Muscle of back (tissue), 13 donors: ENCODE results near the gene KMT2A. TPM values are rescaled to one million over a fixed set of nuclear protein-coding genes. Genes with fewer than 3 reads are reported as not detected.
"Not testable (repeated sequence)": the region's sequence is repeated elsewhere in the genome, so short reads cannot be mapped to it uniquely, and the experiment has no call there.

Experiments used
- DNase-seq, 3 donors: peaks; one replicate each; pipeline versions ENCODE4 v3.0.0 to v3.0.0-alpha.2; 2013
- long read RNA-seq, 9 donors: transcript quantifications; one replicate each; lab custom pipeline, GENCODE V29; 2026
- polyA plus RNA-seq, 10 donors: library from polyadenylated mRNA; unstranded; fragments of 120-200 nt; gene quantifications; one replicate each; pipeline ENCODE4 v1.2.1, GENCODE V29; 2013; ENCODE audit not compliant: insufficient read length in 10 of 10

The KMT2A gene
- 10 to 100 TPM; 22.6 to 34.0 (median 28.4) TPM for polyA plus RNA-seq
- long read RNA-seq, donor 1, partial matches to known transcripts = 0 of 3 reads
- long read RNA-seq, donor 1, other reads (novel, unspliced or antisense) = 0 of 3 reads
- long read RNA-seq, donor 2, partial matches to known transcripts = 0 of 1 reads
- long read RNA-seq, donor 2, other reads (novel, unspliced or antisense) = 0 of 1 reads
- long read RNA-seq, donor 3 = 0 reads
- long read RNA-seq, donor 4, partial matches to known transcripts = 0 of 1 reads
- long read RNA-seq, donor 4, other reads (novel, unspliced or antisense) = 0 of 1 reads
- long read RNA-seq, donor 5, partial matches to known transcripts = 5 of 8 reads
- long read RNA-seq, donor 5, other reads (novel, unspliced or antisense) = 0 of 8 reads
- long read RNA-seq, donor 6, partial matches to known transcripts = 0 of 6 reads
- long read RNA-seq, donor 6, other reads (novel, unspliced or antisense) = 0 of 6 reads
- long read RNA-seq, donor 7, partial matches to known transcripts = 0 of 3 reads
- long read RNA-seq, donor 7, other reads (novel, unspliced or antisense) = 0 of 3 reads
- long read RNA-seq, donor 8, partial matches to known transcripts = 0 of 1 reads
- long read RNA-seq, donor 8, other reads (novel, unspliced or antisense) = 0 of 1 reads
- long read RNA-seq, donor 9 = 0 reads

DNA sequence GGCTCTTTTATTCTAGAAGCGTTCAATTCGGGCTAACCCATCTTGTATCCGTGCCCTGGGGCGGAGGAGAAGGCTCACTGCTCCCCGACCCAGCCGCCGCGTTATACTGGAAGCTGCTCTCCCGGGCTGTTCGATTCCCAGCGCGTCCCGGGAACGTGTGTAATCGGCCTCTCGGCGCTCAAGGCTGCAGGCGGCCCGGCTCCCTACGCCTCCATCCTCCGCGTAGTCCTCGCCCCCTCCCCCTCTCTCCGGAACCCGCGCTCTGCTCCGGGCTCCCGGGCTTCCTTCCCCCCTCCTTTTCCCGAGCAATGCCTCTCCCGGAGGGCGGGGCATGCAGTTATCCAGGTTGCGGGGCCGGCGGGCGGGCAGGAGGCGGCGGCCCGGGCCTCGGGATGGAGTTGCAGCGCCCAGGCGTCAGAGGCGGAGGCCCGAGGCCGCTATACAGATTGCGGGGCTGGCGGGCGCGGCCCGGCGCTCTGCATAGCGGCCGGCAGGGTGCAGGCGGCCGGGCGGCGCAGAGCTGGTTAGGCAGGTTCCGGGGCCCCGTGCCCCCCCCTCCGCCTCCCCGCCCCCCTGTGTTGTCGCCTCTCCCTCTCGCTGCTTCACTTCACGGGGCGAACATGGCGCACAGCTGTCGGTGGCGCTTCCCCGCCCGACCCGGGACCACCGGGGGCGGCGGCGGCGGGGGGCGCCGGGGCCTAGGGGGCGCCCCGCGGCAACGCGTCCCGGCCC, at the start of gene KMT2A:
Gene KMT2A, plus strand, starts transcription at position 600 of the 732 bp plus-strand sequence. Its CDS starts 21 bp downstream, at position 621.
- DNase-seq = peak; percentile 97 to 99 (median 99)

DNA sequence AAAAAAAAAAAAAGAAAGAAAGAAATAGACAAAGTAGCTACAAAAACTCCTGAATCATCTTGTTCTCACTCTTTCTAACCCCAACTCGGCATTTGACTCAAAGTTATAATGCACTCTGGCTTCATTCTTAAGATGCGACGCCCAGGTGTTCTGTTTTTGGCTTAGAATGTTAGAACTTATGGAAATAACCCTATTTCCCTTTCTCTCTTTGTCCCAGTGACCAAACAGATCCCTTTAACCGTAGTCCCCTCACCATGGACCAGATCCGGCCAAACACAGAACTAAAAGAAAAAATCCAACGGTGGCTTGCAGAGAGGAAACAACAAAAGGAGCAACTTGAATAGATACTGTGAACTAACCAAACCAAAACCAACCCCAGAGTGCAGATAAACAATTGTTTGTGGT, 40.2 kb upstream of the KMT2A start:
- DNase-seq = no peak

DNA sequence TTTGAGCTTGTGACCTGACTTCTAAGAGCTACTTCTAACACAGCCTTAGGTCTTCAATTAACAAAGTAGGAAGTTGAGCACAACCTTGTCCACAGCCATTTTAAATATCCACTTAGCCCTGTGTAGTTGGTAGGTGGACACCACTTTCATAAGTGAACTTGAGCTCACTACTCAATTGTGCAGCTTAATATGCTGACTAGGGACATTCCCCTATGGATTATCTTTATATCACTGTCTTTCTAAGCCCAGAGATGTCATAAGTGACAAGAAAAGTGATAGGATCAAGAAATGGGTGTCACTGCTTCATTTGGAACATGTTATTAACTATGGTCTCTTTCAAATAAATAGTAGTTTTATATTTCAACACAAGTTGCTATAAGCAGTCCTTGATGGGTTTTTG, 38.8 kb upstream of the KMT2A start:
- no peak for DNase-seq

DNA sequence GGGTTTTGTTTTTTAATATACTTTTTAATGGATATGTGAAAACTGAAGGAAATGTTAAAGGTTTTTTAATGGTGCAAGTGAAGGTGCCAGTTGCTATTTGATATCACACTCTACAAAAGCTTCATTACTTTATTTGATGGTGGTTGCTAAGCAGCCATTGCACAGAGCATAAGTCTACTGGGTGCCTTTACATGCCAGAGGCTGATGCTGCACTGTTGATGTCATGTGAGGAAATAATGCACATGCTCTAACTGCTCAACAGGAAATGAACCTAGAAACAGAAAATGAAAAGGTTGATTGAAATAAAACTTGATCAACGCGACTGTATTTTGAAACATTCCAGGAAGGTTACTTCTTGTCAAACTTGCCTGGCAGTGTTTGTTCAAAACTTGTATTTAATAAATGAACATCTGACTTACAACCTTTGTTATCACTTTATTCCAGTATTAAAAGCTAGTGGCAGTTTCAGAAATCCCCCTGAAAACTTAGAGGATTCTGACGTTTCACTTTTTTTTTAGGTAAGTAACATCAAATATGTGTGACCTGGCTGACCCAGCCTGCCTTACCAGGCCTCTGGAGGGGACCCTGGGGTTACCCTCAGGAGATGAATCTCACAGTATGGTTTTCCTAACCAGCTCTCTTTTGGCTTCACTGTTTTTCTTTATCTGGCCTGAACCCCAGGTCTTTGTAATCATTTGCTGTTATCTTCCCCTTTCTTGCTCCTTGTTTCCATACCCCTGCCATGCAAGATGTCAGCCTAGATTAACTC, 37.3 kb upstream of the KMT2A start:
- no peak for DNase-seq

DNA sequence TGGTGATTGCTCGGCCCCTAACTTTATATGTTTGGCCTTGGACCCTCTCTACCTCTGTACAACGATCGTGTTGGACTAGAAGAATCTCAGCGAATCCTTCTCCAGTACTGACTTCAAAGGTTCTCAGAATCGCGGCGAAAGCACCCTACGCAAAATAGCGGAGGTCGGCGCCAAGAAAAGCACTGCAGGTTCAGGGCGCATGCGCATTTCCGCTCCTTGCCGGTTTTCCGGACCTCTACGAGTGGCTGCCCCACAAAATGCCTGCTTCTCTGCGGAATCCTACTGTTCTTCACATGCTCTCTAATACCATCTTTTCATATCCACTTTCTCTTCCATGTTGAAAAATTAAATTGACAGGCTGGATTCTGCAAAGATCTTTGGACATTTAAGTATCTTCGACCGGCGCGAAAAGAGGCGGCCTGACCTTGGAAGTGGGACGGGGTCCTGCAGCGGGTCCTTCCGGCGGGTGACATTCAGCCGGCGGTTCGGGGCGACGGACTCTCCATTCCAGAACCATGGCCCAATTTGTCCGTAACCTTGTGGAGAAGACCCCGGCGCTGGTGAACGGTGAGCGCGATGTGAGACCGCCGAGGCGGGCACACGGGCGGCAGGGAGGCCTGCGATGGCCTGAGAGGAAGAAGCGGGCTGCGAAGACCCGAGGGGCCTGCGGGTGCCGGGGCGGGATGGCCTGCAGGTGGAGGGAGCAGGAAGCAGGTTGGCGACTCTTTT, 35.0 kb upstream of the KMT2A start, which contains the start of gene ATP5MG:
Gene ATP5MG, plus strand, starts transcription at position 456 of the 729 bp plus-strand sequence. Its CDS starts 60 bp downstream, at position 516.
- peak; percentile 88 to 97 (median 92) for DNase-seq

DNA sequence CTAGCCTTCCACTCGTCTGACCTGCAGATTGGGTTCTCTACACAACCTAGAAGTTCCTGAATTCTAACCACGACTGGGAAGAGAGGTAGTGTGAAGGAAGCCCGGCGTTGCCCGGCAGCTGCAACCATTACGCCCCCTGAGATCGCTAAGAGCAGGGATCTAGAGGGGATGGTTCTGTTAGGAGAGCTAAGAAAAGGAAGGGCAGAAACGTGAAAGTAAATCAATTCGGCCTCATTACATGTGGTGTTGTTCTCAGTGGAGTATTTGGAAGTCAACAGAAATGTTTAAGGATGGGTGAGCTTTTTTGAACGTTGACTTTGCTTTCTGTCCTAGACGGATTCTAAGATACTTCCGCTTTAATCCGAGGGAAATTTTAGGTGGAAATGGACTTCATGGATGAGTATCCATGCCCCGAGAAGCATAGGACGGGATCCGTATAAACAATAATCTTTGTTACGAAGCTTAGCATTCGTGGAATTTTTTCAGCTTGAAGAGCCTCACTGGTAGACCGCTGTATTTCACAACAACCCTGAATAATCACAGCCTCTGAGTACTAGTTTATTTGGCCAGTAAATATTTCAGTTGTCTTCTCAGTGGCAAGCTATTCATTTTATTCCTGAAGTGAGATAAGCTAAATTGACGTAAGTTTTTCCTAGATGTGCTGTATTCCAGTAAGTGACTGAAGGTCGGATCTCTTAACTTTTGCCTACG, 34.3 kb upstream of the KMT2A start:
- peak in 1 of 3 donors; percentile 18 for DNase-seq

DNA sequence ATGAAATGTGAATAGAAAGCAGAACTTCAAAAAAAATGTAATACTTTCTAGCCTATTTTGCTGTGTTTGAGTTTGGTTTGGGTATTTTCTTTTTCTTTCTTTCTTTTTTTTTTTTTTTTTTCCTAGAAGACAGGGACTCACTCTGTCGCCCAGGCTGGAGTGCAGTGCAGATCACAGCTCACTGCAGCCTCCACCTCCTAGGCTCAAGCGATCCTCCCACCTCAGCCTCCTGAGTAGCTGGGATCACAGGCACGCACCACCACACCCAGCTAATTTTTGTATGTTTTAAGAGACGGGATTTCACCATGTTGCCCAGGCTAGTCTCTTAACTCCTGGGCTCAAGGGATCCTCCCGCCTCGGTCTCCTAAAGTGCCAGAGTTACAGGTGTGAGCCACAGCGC, 33.7 kb upstream of the KMT2A start:
- not testable (repeated sequence) for DNase-seq

DNA sequence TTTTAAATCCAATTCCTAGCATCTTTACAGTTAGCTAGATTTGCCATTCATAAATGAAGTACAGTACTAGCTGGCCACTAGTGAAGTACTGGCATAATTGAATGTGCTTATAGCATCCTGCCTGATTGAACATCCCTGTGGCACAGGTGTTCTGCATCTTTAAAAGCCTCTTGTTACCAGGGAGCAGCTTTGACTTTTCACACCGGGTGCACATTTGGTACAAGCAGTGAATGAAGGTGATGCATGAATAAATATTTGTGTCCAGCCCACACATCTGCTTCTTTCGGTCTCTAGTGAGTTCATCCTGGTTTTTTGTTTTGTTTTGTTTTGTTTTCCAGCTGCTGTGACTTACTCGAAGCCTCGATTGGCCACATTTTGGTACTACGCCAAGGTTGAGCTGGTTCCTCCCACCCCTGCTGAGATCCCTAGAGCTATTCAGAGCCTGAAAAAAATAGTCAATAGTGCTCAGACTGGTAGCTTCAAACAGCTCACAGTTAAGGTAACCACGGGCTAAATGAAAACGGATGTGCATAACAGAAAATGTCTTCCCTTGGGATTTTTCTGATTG, 29.6 kb upstream of the KMT2A start:
- no peak for DNase-seq

DNA sequence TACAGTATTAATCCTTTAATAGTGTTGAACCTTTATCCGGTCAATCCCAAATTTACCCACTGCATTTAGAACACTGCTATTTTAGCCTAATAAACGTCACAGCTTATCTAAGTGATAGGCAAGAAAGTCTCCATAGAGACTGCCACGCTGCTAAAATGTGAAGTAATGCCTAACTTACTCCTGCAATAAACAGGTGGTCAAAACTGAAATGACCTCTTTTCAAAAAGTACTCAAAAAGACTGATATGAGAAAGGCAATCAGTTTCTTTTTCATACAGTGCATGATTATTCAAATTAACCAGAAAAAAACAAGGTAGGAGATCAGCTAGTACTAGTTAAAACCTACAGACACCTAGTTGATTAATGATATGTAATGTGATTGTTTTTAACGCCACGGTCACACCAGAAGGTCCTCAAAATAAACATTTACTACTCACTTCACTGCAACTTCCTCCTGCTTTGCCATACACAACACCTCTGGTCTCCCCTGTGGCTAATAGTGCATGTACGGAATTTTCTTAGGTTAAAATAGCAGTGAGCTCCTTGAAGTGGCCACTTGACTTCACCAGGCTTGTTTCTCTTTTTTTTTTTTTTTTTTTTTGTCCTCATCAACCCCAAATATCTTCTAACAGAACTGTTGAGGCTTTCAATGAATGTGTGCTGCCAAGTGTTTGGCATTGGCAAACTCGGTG, 26.1 kb upstream of the KMT2A start:
- DNase-seq = no peak

DNA sequence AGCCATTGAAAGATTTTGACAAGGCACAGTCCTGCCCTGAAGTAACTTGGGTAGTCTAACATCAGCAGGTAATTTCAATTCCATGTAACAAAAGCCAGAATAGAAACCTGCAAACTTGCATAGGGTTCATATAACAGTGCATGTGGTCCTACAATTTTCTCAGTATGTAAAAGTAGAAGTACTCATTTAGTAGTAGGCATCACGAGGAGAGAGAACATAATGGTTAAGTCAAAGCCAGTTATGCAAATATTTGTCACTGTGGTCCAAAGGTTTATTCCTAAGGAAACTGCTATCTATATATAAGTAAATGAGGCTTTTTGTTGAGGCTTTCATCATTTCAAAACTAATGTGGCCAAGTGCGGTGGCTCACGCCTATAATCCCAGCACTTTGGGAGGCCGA, 24.8 kb upstream of the KMT2A start:
- no peak for DNase-seq

DNA sequence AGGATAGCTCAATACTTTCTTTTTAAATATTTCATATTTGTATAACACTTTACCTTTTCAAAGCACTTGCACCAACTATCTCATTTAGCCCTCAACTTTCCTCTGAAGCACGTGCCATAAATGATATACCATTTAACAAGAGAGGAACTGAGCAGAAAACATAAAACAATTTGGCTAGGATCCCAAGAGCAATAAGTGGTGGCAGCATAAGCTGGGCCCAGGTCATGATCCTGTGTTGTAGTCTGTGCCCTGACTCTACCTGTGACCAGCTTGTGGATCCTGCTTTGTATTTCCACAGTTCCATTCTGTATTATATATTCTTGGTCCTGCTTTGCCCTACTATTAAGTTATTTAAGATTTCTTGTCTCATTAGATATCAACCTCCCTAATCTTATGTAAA, 23.4 kb upstream of the KMT2A start:
- no peak for DNase-seq

DNA sequence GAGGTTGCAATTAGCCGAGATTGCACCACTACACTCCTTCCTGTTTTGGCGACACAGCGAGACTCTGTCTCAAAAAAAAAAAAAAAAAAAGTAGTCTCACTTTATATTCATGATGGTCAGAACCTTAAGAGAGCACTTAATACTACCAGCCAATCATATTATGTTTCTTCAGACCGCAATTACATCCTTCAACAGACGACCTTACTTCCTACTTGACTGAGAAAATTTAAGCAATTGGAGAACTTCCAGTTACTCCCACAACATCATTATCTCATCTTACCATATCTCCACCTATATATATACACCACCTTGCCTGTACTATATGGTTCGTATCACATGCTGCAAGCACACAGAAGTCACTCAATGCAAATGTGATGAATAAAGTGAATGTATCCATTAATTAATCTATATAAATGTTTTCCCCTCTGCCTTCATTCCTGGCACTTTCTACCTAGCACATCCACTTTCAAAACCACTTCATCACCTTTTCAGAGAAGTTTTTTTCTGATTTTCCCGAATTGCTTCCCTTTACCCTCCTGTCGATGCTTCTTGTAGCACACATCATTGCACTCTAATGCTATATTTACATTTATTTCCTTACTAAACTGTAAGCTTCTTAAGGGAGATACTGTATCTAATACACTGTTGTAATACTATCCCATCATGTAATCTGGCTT, 21.1 kb upstream of the KMT2A start:
- no peak for DNase-seq

DNA sequence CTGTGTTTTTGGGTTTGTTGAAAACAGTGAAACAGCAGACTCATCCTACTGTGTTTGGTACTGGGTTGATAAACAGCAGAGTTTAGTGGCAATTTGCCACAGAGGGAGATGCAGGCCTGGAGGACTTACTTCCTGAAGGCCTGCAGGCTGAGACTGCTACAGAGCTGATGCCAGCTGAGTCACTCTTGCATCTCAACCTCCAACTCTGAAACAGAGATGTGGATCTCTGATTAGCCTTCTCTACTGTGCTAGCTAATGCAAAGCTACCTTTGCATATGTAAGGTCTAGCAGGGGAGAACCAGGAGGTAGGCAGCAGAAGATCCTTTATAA, 20.6 kb upstream of the KMT2A start:
- DNase-seq = peak in 1 of 3 donors; percentile 71

DNA sequence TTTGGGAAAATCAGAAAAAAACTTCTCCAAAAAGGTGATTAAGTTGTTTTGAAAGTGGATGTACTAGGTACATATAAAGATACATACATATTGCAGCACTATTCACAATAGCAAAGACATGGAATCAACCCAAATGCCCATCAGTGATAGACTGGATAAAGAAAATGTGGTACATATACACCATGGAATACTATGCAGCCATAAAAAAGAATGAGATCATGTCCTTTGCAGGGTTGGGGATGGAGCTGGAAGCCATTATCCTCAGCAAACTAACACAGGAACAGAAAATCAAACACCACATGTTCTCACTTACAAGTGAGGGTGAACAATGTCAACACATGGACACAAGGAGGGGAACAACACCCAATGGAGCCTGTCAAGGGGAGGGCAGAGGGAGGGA, 19.4 kb upstream of the KMT2A start:
- not testable (repeated sequence) for DNase-seq

DNA sequence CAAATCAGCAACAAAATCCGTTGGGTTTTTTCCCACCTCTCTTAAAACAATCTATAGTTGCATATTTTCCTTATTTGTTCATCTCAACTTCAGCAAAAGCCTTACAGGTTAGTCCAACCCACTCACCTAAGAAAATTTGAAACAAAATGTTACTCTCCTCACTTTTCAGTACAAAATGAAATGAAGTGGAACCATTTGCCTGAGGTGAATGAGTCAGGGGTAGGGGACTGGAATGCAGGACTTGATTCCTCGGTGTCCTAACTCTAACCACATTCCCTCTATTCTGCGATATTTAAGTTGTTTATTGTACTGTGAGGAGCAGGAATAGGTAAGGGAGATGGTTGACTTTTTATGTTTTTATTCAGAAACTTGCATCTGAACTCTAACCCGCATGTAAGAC, 18.5 kb upstream of the KMT2A start:
- DNase-seq = no peak

DNA sequence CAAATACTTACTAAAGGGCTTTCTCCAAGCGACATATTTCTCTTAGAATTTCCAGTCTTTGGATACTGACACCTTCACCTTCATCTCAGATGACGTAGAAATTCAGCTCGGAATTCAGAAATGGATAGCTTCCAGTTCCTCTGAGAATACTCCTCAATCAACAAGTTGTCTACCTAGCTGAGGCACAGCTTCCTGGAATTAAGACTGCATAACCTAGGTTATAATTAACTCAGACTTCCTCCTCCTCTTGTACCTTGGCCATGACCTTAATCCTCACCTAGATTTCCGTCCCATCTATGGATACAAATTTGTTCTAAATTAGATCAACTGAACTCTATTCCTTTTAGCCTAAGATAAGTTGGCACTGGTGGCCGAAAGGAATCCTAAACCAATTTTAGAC, 17.5 kb upstream of the KMT2A start:
- DNase-seq = no peak

DNA sequence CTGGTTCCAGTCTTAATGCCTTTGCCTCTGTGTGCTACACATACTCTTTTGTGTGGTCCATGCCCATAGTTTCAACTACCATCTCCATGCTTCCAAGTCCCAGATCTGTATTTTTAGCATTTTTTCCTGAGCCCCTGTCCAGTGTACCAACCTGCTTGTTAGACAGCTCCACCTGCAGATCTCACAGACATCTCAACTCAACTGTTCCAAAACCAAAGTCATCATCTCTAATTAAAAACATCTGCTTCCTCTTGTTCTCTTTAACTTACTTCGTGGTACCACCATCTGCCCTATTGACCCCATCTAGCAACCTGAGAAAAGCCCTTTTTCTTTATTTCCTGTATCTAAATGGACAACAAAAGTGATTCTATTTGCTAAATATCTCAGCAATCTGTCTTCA, 8.6 kb upstream of the KMT2A start:
- no peak for DNase-seq

DNA sequence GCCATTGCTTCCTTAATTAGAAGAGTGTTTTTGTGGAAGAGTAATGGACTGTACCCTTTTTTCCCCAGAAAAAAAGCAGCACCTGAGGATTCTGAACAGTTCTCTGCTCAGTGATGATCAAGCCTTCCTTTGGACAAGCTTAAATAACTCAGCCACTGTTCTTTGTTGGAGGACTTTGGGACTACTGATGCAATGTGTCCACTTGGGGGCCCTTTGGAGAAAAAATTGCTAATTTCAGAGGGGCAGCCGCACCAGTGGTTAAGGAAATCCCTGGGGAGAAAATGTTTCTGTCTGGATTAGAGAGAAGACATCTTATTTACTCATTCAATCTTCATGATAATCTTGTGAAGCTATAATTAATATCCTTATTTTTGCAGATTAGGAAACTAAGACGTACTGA, 5.3 kb upstream of the KMT2A start:
- no peak for DNase-seq

DNA sequence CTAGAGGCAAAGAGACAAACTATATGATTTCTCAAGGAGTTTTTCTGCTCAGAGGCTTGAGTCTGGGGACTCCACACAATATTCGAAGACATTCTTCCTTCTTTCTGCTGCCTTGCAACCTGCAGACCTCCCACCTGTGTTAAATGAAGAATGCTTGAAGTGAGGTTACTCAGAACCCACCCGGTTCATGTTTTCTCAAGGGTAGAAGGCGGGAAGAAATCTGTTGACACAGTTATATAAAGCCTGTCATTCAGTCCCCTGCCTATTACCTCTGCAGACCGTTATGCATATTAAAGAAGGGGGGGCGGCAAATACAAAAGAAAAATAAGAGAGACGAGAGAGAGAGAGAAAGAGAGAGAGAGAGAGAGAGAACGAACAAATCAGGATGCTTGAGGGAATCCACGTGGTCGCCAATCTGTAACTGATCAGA, 2.2 kb upstream of the KMT2A start:
- DNase-seq = no peak
